ENCODE data around the gene SNX2. TPM values are rescaled to one million over a fixed set of nuclear protein-coding genes. Genes with fewer than 3 reads are reported as not detected.

Gene SNX2
- total RNA-seq, 1 donor, result 124 TPM

DNA sequence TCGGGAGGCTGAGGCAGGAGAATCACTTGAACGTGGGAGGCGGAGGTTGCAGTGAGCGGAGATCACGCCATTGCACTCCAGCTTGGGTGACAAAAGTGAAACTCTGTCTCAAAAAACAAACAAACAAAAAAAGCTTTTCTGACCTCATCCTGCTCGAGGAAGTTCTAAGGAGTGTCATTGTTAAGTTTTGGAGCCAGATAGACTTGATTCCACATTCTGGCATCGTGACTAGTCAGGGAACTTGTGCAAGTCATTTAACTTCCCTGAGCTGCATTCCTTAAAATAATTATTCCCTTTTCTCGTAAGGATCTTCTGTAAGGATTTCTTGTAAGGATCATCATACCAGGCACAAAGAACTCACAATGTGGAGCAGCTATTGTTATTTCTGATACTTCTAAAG lies 96.8 kb downstream of the SNX2 start:
- Histone ChIP-seq H3K4me2 (ENCODE audit: insufficient read depth, low read length) (no peak overlapping the region), H3K4me3 (ENCODE audit: insufficient read depth, low read length) (no peak overlapping the region), H3K79me2 (ENCODE audit: insufficient read depth, low read length) (peaks cover 32% of the 10 kb centered on the region), H3K4me1 (ENCODE audit: insufficient read depth, low read length) (peaks cover 6% of the 10 kb centered on the region), H3K27ac (ENCODE audit: low read depth, low read length) (no peak overlapping the region), H2AFZ (ENCODE audit: low read length) (no peak overlapping the region), H3K9me3 (ENCODE audit: low read depth, low read length) (no peaks in the 10 kb centered on the region), H3K36me3 (ENCODE audit: insufficient read depth, low read length) (no peaks in the 10 kb centered on the region), H3K27me3 (ENCODE audit: insufficient read depth, low read length) (no peaks in the 10 kb centered on the region), H4K20me1 (ENCODE audit: insufficient read depth, low read length) (no peaks in the 10 kb centered on the region)
- TF ChIP-seq CTCF (IDR thresholded peaks at IDR 0.05; ENCODE audit: extremely low read depth, low read depth, low read length), result no peak
- DNase-seq (ENCODE audit: insufficient read length, low spot score, missing footprints), result no peak

GRCh38 chr5:122874179-122874875 lies 99.4 kb downstream of the SNX2 start:
- no peaks in the 10 kb centered on the region for H3K36me3 ChIP-seq (ENCODE audit: insufficient read depth, low read length)
- no peaks in the 10 kb centered on the region for H3K27me3 ChIP-seq (ENCODE audit: insufficient read depth, low read length)
- no peak for TF ChIP-seq CTCF (IDR thresholded peaks at IDR 0.05; ENCODE audit: extremely low read depth, low read depth, low read length)
- peaks cover 35% of the 10 kb centered on the region for H3K79me2 ChIP-seq (ENCODE audit: insufficient read depth, low read length)
- peaks cover 6% of the 10 kb centered on the region for H3K4me1 ChIP-seq (ENCODE audit: insufficient read depth, low read length)
- no peak overlapping the region for H3K27ac ChIP-seq (ENCODE audit: low read depth, low read length)
- no peaks in the 10 kb centered on the region for H4K20me1 ChIP-seq (ENCODE audit: insufficient read depth, low read length)
- H3K4me2 ChIP-seq (ENCODE audit: insufficient read depth, low read length), result no peak overlapping the region
- H3K9me3 ChIP-seq (ENCODE audit: low read depth, low read length), result no peaks in the 10 kb centered on the region
- peak; percentile 39 for DNase-seq (ENCODE audit: insufficient read length, low spot score, missing footprints)
- H3K4me3 ChIP-seq (ENCODE audit: insufficient read depth, low read length), result no peak overlapping the region
- H2AFZ ChIP-seq (ENCODE audit: low read length), result no peak overlapping the region

DNA sequence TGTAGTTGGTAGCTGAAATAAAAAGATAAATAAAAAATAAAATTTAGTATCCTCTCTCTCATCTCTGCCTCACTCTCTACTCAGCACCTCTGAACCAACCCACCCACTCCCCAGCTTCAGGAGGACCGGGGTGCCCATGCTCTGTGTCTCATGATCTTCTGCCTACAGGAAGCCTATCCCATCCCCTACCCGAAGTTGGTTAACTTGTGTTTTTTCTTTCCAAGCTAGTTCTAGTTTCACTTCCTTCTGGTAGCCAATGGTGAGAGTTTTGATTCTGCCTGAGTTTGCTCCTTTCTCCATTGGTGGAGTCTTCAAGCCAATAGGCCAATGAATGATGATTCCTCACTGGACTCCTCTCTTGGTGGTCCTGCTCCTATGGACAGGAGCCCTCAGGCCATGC lies 102.6 kb downstream of the SNX2 start:
- H3K27ac ChIP-seq (ENCODE audit: low read depth, low read length), result no peak overlapping the region
- no peak for TF ChIP-seq CTCF (IDR thresholded peaks at IDR 0.05; ENCODE audit: extremely low read depth, low read depth, low read length)

GRCh38 chr5:122879076-122879475 lies 104.2 kb downstream of the SNX2 start:
- Histone ChIP-seq H3K4me3 (ENCODE audit: insufficient read depth, low read length) (no peak overlapping the region), H3K4me2 (ENCODE audit: insufficient read depth, low read length) (no peak overlapping the region), H3K36me3 (ENCODE audit: insufficient read depth, low read length) (no peaks in the 10 kb centered on the region), H3K4me1 (ENCODE audit: insufficient read depth, low read length) (peaks cover 6% of the 10 kb centered on the region), H3K79me2 (ENCODE audit: insufficient read depth, low read length) (peaks cover 23% of the 10 kb centered on the region), H4K20me1 (ENCODE audit: insufficient read depth, low read length) (peaks cover 3% of the 10 kb centered on the region), H3K27me3 (ENCODE audit: insufficient read depth, low read length) (no peaks in the 10 kb centered on the region), H3K27ac (ENCODE audit: low read depth, low read length) (no peak overlapping the region), H3K9me3 (ENCODE audit: low read depth, low read length) (no peaks in the 10 kb centered on the region), H2AFZ (ENCODE audit: low read length) (no peak overlapping the region)
- no peak for TF ChIP-seq CTCF (IDR thresholded peaks at IDR 0.05; ENCODE audit: extremely low read depth, low read depth, low read length)
- no peak for DNase-seq (ENCODE audit: insufficient read length, low spot score, missing footprints)

More for the DNA sequence above, 102.6 kb downstream of the SNX2 start:
- DNase-seq (ENCODE audit: insufficient read length, low spot score, missing footprints), result no peak
- no peak overlapping the region for H3K4me2 ChIP-seq (ENCODE audit: insufficient read depth, low read length)
- no peaks in the 10 kb centered on the region for H3K4me1 ChIP-seq (ENCODE audit: insufficient read depth, low read length)
- peaks cover 3% of the 10 kb centered on the region for H4K20me1 ChIP-seq (ENCODE audit: insufficient read depth, low read length)
- no peaks in the 10 kb centered on the region for H3K9me3 ChIP-seq (ENCODE audit: low read depth, low read length)
- H3K4me3 ChIP-seq (ENCODE audit: insufficient read depth, low read length), result no peak overlapping the region
- H3K36me3 ChIP-seq (ENCODE audit: insufficient read depth, low read length), result no peaks in the 10 kb centered on the region
- peaks cover 33% of the 10 kb centered on the region for H3K79me2 ChIP-seq (ENCODE audit: insufficient read depth, low read length)
- no peaks in the 10 kb centered on the region for H3K27me3 ChIP-seq (ENCODE audit: insufficient read depth, low read length)
- H2AFZ ChIP-seq (ENCODE audit: low read length), result no peak overlapping the region

Other genes starting within 250 kb of the SNX2 start
- gene SNX24, start 70.5 kb downstream of the SNX2 start, total RNA-seq, result 22.7 and 26.4 TPM in 2 replicates

Measured in osteoblast (primary cell).